ENCODE results near the gene SPSB4. TPM values are rescaled to one million over a fixed set of nuclear protein-coding genes. Genes with fewer than 3 reads are reported as not detected.

SPSB4 gene
- total and polyA plus RNA-seq, 2 of the 8 experiments (the other 6 are each of a cell fraction or from before 2014, with no cell fraction given): 15.1 to 17.2 TPM

GRCh38 chr3:141055536-141056445 is 4.6 kb downstream of the SPSB4 start:
- Histone ChIP-seq H2BK5ac (ENCODE audit: low read depth, low read length) (no peak overlapping the region), H3K14ac (ENCODE audit: insufficient read length) (no peak overlapping the region), H4K8ac (ENCODE audit: extremely low read depth, insufficient read depth, low read length) (no peak overlapping the region), H3K9me3 (ENCODE audit: insufficient read depth in 2 of 2, low read depth in 1 of 2, low read length in 1 of 2) (0 out of 4 replicates have a peak, but pooled peaks cover 0 to 2% of the 10 kb centered on the region in 2 experiments), H3K4ac (replicated peaks; ENCODE audit: insufficient read length, low read depth, low read length) (no peak overlapping the region), H3K9ac (replicated peaks in 1 of 4; ENCODE audit: extremely low read depth in 1 of 4, low read depth in 3 of 4, low read length in 3 of 4) (no peak overlapping the region), H2AFZ (ENCODE audit: low read length) (no peak overlapping the region), H3K4me1 (replicated peaks in 1 of 4; ENCODE audit: control insufficient read depth in 3 of 4, insufficient read depth in 4 of 4, low read length in 3 of 4) (peaks cover 0 to 7% (median 3%) of the 10 kb centered on the region in 4 experiments; a peak in 3 of 7 replicates), H4K91ac (replicated peaks; ENCODE audit: insufficient read length, low read length) (no peak overlapping the region), H3K23me2 (ENCODE audit: low read depth, low read length) (peaks cover 10% of the 10 kb centered on the region), H3K4me3 (ENCODE audit: extremely low read depth in 1 of 4, insufficient read depth in 2 of 4, low read depth in 3 of 4, low read length in 4 of 4) (no peak overlapping the region), H3K56ac (replicated peaks; ENCODE audit: insufficient read length, low read depth, low read length) (no peak overlapping the region), H4K20me1 (replicated peaks in 1 of 2; ENCODE audit: control insufficient read depth in 1 of 2, insufficient read depth in 2 of 2, low read length in 2 of 2) (peaks cover 0 to 9% of the 10 kb centered on the region in 2 experiments), H3K27ac (ENCODE audit: low read depth, low read length) (no peak overlapping the region), H3K23ac (ENCODE audit: insufficient read length) (no peak overlapping the region), H3K4me2 (ENCODE audit: insufficient read depth in 1 of 2, low read depth in 2 of 2, low read length in 2 of 2) (no peak overlapping the region), H2BK120ac (replicated peaks; ENCODE audit: low read depth, low read length) (no peak overlapping the region), H4K5ac (ENCODE audit: insufficient read length, low read depth, low read length) (no peak overlapping the region), H3K79me1 (ENCODE audit: low read depth, low read length) (no peaks in the 10 kb centered on the region; the same call in 1 of the 2 replicates), H3K18ac (ENCODE audit: extremely low read depth, low read length) (no peak overlapping the region; the same call in none of the 2 replicates), H3K27me3 (replicated peaks in 1 of 4; ENCODE audit: control insufficient read depth in 3 of 4, extremely low read depth in 1 of 4, insufficient read depth in 3 of 4, low read length in 3 of 4) (peaks cover 0 to 11% (median 4%) of the 10 kb centered on the region in 4 experiments; a peak in 4 of 7 replicates), H2AK5ac (ENCODE audit: low read depth, low read length) (peak overlapping the region; percentile 21; the same call in 1 of the 2 replicates), H2BK20ac (ENCODE audit: low read length) (no peak overlapping the region), H2BK15ac (ENCODE audit: low read length) (peak overlapping the region; percentile 83; the same call in 1 of the 2 replicates), H2BK12ac (ENCODE audit: low read depth, low read length) (no peak overlapping the region; the same call in 1 of the 2 replicates), H3K79me2 (ENCODE audit: control insufficient read depth in 1 of 2, insufficient read depth in 2 of 2, low read length in 2 of 2) (peaks cover 0 to 31% of the 10 kb centered on the region in 2 experiments; a peak in 2 of 4 replicates), H3K36me3 (ENCODE audit: control insufficient read depth in 2 of 4, insufficient read depth in 4 of 4, low read length in 3 of 4) (no peaks in the 10 kb centered on the region)
- POLR2A ChIA-PET (ENCODE audit: partially characterized antibody): interaction anchor here (1.1 to 1.5 kb wide), 3 partner anchors 13 to 19 kb away, joined by 3 read pairs; no protein-coding TSS in a partner anchor
- DNase-seq (ENCODE audit: low read depth in 1 of 2, low spot score in 2 of 2): no peak
- CTCF ChIA-PET (ENCODE audit: partially characterized antibody): interaction anchor here (0.6 to 2.2 kb wide), 7 partner anchors 27 to 315 kb away, joined by 3 to 13 read pairs (median 3); no protein-coding TSS in a partner anchor
- 90% methylated on average over 11 of the region's 11 CpGs; no CpG with 5 or more reads in 1 of the 2 experiments for WGBS, 2 experiments (ENCODE audit: extremely low coverage in 1 of 2, insufficient coverage in 1 of 2, insufficient read length in 1 of 2, insufficient replicate concordance in 2 of 2, low coverage in 1 of 2, low lambda C conversion rate in 2 of 2, missing lambda C conversion rate in 1 of 2)
- FAIRE-seq: no peak
- TF ChIP-seq MAX (IDR thresholded peaks at IDR 0.05) (no peak), E2F6 (IDR thresholded peaks at IDR 0.05) (no peak), BCL11A (IDR thresholded peaks at IDR 0.05; ENCODE audit: low read depth in 2 of 2, low read length in 2 of 2) (no peak), SUZ12 (IDR thresholded peaks at IDR 0.05; ENCODE audit: low read length) (no peak), SIX5 (IDR thresholded peaks at IDR 0.05; ENCODE audit: low read depth, low read length) (no peak), TAF1 (IDR thresholded peaks at IDR 0.05; ENCODE audit: low read depth, low read length) (no peak), GTF2F1 (IDR thresholded peaks at IDR 0.05; ENCODE audit: borderline replicate concordance, low read depth, low read length) (no peak), YY1 (IDR thresholded peaks at IDR 0.05; ENCODE audit: low read depth, low read length) (no peak)

All from H1 (cell line).